HG03135 (cell line): Measurements from ENCODE around the gene CA9.

Experiments used
- ATAC-seq: cut with Tn5 transposase; IDR thresholded peaks from one replicate; pipeline ENCODE4 v1.9.1; 2021; ENCODE audit warnings: mild to moderate bottlenecking, moderate library complexity; ENCODE audit not compliant: unreplicated experiment

The CA9 gene

DNA sequence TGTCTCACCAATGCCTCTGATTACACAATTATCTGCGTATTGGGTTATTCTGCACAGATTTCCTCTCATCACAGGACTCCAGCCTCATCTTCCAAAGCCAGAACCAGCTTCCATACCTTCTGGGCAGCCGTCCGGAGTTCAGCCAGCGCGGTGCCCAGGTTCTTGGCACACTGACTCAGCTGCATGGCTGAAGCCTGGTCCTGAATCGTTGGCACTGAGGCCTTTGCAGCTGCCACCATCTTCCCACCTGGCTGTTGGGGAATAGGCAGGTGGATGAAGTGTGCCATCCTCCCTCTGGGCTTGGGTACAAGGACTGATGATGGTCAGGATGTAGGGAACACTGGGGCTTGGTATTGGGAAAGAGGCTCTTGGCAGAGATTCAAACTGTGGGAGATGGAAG lies 40.4 kb downstream of the CA9 start:
- no peak for ATAC-seq

DNA sequence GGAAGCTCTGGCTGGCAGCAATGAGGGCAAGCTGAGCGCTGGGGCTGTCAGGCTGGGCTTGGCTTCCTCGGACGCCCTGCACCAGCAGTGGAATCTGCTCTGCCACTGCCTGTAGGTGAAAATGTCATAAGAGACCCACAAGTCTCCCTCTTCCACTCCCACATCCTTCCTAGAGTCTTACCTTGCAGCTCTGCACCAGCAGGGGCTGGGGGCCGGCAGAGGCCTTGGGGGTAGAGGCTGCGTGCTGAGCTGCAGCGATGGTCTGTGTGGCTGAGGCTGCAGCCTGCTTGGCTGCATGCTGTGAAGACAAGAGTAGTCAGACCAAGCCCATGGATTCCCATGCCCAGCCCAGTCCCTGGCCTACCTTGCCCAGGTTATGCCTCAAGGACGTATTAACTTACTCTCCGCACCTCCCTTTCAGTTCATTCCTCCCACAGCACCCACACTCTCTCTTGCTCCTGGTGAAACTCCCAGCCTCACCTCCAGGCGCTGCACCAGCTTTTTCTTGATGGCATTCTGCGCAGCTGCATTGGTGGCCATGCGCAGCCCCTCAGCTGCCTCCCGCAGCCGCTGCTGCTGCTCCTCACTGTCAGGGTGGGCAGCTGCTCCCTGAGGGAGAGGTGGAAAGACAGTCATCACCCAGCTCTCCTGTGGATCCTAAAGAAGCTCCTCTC lies 41.0 kb downstream of the CA9 start:
- ATAC-seq: no peak

DNA sequence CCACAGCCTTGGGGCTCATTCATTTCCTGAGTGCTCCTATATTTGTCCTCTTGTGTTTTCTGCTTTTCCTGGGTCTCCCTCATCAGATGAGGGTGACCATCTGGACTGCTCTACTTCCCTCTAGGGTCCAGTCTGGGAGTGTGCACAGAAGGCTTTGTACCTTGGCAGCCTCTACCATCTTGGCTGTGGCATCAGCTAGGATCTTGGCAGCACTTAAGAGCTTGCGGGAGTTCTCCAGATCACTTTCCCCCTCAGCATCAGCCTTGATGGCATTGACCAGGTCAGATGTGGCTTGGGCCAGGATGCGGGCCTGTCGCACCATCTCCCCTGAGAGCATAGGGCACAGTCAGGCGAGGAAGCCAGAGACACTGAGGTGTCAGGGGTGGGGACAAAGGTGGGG lies 42.5 kb downstream of the CA9 start:
- no peak for ATAC-seq

DNA sequence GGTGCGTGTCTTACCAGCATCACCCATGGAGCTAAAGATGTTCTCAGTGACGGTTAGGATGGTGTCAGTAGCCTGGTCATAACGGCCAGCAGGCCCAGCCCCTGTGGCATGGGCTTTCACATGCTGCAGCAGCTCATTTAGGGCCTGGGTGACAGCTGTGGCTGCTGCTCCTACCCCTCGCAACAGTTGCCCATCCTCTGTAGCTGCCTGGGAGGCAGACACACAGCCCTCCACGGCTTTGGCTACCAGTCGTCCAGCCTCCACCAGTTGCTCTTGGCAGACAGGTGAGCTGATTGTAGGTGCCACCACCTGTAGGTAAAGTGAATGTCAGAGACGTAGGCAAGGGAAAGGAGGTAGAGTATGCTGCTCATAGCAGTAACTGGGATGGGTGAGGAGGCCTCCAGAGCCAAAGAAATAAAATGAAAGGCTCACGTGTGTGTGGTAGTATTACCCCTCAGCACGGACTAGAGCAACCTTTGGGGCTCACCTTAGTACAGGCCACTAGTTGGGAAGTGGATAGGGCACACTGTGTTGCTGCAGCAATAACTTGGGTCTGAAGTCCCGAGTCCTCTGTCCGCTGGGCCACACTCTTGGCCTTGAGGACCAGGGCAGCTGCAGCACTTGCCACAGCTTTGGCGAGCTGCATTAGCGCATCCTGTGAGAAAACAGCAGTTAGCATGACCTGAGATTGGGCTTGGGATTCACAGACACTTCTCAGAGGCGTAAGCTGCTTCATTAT lies 43.6 kb downstream of the CA9 start:
- ATAC-seq: no peak

DNA sequence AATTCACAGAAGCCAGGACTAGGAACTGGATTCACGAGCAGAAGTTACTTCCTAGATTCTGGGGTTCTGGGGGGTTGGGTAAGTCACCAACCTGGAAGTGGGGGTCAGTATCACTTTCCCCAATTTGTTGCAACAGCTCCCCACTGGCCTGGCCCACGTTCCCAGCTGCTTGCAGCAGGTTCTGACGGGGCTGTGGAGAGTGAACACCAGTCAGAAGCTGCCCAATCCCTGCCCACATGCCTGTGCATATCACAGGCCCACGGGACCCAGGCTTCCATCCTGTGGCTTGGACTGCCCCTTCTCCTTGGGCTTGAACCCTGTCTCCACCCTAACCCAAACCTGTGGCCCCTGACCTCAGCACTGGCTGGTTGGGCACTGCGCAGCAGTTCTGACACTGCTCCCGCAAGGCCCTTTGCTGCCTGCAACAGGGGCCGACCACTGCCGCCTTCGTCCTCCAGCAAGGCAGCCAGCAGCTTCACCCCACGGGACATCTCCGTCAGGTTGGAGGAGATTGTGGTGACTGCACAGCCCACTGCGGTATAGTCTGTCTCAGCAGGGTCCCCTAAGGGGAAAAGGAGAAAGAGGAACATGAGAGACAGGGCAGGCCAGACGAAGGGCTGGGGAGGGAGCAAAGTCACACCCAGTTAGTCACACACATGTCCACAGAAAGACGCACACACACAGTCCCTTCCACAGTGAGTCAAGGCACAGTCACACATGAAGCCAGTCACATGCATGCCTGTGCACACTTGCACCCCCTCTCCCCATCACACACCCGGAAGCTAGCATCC lies 45.2 kb downstream of the CA9 start:
- ATAC-seq: no peak

DNA sequence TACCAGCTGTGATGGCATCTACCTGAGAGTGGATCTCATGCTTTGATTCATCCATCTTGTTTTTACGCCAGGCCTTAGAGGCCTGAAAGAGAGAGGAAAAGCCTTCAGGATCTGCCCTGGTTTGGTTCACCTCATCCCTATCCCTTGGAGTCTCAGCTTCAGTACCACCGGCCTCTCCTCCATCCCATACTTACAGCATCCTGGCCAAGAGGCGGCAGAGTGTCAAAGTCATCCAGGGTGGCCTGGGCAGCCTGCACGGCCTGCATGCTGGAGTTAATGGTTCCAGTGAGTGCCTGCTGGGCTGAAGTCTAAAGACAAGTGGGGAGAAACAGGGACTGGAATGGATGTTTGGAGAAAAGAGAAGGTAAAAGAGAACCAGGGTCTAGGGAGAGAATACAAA lies 45.8 kb downstream of the CA9 start:
- no peak for ATAC-seq

DNA sequence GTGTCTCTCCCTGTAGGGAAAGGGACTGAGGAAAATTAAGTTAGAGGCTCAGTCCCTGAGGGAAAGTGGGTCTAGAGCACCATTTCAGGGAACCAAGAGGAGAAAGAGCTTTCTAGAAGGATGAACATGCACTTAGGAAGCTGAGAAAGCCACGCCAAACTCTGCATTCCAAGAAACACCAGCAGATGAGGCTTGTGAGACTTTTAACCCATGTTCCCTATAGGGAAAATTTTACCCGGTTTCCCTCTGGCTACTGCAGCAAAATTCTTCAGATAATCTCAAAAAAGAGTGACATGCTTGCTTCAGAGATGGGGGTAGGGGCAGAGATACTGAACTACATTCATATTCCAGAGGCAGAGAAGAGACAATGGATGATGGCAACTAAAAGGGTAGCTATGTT lies 49.7 kb downstream of the CA9 start:
- no peak for ATAC-seq

DNA sequence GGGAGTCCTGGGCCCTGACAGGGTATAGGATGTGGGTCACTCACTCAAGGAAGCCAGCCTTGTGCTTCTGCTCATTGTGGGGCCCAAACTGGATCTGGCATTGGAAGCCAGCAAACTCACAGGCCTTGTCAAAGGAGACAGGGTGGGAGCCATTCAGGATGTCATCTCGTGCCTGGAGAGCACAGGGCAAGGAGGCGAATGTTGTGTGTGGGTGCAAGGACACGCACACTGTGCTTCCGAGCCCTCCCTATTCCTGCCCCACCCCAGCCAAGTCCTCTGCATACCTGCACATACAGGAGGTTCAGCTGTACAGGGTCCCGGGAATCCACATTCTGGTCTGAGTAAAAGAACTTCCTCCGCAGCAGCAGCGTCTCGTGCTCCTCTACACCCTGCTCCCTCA lies 50.2 kb downstream of the CA9 start:
- ATAC-seq: no peak

DNA sequence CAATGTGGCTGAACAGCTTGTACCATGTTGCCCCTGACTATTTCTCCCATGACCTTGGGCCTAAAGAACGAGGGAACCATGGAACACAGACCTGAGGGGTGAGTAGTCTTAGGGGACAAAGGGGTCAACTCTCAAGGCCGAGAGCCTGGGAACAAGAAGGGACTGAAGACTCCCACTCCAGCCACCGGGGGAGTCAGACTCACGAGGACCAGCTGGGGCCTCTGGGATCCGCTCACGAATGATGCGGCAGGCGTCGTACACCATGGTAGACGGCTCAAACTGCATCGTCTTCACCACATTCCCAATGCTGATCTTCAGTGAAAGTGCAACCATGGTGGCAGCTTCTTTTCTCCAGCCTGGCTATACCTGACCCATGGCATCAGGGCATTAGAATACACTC lies 51.6 kb downstream of the CA9 start:
- ATAC-seq: no peak

DNA sequence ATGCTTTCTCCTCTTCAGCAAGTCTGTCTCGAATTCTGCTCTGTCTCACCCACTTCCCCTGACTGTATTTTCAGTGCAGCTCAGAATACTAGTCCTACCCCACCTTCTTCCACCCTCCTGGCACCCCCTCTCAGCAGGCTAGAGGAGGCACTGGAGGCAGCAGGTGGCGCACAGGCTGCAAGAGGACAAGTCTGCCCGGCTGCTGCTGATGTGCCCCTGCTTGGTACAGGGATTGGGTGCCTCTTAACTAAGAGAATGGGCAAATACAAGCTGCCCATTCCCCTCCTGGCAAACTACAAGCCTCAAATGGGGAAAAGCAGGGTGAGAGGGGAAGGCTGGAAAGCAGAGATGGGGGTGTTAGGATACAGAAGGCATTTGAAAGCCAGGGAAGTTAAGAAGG lies 53.2 kb downstream of the CA9 start:
- no peak for ATAC-seq

DNA sequence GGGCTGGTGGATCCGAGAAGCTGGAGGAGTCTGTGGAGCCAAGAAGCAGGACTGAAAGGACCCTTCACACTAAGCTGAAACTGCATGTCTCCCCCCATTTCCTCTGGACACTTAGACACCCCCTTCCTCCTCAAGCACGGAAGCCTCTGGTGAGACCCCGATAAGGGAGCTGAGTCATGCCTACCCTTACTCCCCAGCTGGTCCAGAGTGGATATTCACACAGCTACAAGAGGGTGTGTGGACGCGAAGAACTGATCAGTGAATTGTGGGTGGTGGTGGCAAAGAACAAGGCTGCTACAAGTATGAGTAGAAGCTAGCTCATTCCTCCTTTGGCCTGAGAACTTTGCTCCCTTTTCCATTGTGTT lies 53.9 kb downstream of the CA9 start:
- no peak for ATAC-seq

DNA sequence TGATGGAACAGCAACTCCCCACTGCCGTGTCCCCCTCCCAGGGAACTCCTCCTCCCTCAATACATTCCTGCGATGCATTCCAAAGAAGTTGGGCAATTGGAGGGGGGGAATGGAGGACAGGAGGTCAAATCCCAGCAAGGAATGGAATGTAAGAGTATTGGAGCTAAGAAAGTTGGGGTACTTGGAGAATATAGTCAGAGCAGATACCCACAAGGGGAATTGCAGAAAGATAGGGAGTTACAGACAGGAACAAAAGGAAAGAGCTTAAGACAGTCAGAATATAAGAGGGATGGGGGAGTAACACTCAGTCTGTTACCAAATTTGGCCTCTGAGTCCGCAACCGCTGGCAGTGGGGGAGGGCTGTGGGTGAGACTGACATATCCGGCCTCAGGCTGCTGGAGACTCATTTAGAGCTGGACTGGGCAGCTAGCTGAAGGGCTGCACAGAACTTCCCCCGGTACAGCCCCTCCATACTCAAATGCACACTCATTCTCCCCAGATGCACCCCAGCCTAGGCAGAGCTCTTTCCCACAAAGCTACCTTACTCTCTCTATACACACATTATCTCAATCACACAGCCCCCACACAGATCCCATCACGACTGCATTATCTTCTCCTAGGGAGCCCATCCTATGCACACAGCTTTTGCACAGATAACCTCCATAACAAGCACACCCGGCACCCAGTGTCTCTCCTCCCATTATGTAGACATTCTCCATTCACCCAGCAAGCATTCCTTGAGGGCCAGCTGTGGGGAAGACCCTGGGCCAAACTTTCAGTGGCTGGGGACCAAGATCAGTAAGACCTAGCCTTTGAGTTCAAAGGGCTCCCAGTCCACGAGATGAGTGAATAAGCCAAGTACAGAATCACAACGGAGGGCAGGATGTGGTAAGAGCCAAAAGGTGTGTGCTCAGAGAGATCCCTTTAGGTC lies 54.6 kb downstream of the CA9 start:
- no peak for ATAC-seq

DNA sequence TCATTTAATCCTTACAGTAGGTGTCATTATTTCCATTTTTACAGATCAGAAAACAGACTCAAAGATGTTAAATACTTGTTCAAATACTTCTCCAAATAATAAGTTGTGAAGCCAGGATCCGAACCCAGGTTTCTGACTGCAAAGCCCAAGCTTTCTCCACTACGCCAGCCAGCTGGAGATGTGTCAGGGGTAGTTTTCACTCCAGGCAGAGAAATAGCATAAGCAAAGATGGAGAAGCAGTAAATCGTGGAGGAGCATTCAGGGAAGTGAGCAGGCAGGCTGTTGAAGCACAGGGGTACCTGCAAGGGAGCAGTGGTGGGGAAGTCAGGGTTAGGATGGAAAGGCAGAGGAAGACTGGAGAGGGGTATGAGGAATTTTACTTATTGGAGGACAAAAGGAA lies 55.4 kb downstream of the CA9 start:
- ATAC-seq: no peak

DNA sequence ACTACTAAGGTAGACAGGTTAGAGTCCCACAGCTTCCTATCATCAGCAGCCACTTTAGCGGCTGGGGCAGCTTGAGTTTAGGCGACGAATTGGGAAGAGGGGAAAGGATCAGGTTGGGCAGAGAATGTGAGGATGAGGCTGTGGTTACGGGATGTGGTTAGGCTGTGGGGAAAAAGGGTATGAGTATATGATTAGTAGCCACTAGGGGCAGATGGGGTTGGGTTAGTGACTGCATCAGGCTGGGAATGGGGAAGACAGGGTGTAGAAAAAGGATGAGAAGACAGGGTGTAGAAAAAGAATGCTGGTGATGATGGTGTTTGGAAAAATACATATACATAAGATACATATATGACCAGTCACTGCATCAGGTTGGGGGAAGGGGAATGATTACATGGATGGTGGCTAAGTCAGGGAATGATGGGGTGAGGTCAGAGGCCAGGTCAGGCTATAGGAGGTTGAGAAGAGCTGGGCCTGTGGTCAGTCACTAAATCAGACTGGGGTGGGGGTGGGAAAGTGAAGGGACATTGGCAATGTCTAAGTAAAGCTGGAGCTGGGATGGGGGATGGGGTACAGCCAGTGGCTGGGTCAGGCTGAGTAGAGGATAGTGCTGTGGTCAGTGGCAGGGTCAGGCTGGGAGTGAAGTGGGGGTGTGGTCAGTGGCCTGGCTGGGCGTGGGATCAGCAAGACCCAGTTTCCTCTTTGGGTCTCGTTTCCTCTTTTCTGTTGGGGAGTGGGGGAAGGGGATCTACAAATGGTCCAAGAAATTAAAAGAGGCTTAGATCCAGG lies 56.2 kb downstream of the CA9 start:
- no peak for ATAC-seq

DNA sequence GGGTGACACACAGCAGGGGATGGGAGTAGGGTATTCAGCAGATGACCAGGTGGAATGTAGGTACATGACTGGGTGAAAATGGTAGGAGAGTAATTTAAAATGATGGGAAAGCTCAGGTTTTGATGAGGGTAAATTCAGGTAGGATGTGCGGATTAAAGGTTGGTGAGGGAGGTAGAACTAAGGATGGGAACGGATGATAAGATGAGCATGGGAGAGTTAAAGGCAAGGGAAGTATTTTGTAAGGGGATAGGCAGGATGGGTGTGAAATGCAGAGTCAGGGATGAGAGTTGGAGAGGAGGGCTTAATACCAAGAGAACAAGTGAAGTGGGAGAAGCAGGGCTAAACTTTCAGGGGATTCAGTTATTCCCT lies 56.7 kb downstream of the CA9 start:
- ATAC-seq: no peak
